ENCODE data around the gene MBP. TPM values are rescaled to one million over a fixed set of nuclear protein-coding genes. Genes with fewer than 3 reads are reported as not detected.
A peak's percentile ranks its signal among the peaks of the same experiment; 100 is the strongest.

MBP gene
- total RNA-seq, 2 donors from 2014 or later = 41.7 to 42.2 TPM

DNA sequence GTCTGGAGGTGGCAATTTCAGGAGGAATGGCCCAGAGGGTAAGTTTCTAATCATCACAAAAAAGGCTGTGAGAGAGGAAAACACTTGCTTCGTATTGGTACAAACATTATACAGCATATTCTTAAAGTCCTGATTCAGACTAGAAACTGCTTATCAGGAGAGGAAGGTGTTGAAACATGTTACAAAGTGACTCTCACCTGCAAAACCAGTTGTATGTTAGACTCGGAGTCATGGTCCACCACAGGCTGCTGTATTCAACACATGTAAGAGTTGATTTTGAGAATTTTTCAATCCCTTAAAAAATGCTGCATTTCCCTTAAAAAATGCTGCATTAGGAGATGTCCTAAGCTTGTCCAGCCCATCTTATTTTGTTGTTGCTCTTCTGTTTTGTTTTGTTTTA, 61.5 kb downstream of the MBP start:
- Histone ChIP-seq H3K27ac (peak overlapping the region; percentile 53 to 62), H3K36me3 (no peaks in the 10 kb centered on the region), H3K4me1 (ENCODE audit: control insufficient read depth in 1 of 2, low read depth in 2 of 2) (peaks cover 39 to 60% of the 10 kb centered on the region in 2 donors)

GRCh38 chr18:77070627-77071026, 62.0 kb downstream of the MBP start:
- DNase-seq (ENCODE audit: low spot score) = no peak
- H3K4me1 ChIP-seq (ENCODE audit: control insufficient read depth in 1 of 2, low read depth in 2 of 2) = peaks cover 40 to 65% of the 10 kb centered on the region in 2 donors
- no peaks in the 10 kb centered on the region for H3K27me3 ChIP-seq (replicated peaks; ENCODE audit: insufficient read depth)
- H3K9me3 ChIP-seq = no peaks in the 10 kb centered on the region
- H3K4me3 ChIP-seq = no peak overlapping the region
- H3K36me3 ChIP-seq = no peaks in the 10 kb centered on the region
- peak overlapping the region in 1 of 2 donors; percentile 53 for H3K27ac ChIP-seq
- ATAC-seq (ENCODE audit: insufficient number of reproducible peaks, low FRiP score, low read depth) = no peak
- TF ChIP-seq, protein P1, sequence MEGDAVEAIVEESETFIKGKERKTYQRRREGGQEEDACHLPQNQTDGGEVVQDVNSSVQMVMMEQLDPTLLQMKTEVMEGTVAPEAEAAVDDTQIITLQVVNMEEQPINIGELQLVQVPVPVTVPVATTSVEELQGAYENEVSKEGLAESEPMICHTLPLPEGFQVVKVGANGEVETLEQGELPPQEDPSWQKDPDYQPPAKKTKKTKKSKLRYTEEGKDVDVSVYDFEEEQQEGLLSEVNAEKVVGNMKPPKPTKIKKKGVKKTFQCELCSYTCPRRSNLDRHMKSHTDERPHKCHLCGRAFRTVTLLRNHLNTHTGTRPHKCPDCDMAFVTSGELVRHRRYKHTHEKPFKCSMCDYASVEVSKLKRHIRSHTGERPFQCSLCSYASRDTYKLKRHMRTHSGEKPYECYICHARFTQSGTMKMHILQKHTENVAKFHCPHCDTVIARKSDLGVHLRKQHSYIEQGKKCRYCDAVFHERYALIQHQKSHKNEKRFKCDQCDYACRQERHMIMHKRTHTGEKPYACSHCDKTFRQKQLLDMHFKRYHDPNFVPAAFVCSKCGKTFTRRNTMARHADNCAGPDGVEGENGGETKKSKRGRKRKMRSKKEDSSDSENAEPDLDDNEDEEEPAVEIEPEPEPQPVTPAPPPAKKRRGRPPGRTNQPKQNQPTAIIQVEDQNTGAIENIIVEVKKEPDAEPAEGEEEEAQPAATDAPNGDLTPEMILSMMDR (IDR thresholded peaks at IDR 0.05) = no peak

More for the DNA sequence above, 61.5 kb downstream of the MBP start:
- TF ChIP-seq, protein P1 (IDR thresholded peaks at IDR 0.05) = no peak
- Histone ChIP-seq H3K4me3 (no peak overlapping the region), H3K9me3 (no peaks in the 10 kb centered on the region), H3K27me3 (replicated peaks; ENCODE audit: insufficient read depth) (no peaks in the 10 kb centered on the region)
- no peak for DNase-seq (ENCODE audit: low spot score)
- no peak for ATAC-seq (ENCODE audit: insufficient number of reproducible peaks, low FRiP score, low read depth)

DNA sequence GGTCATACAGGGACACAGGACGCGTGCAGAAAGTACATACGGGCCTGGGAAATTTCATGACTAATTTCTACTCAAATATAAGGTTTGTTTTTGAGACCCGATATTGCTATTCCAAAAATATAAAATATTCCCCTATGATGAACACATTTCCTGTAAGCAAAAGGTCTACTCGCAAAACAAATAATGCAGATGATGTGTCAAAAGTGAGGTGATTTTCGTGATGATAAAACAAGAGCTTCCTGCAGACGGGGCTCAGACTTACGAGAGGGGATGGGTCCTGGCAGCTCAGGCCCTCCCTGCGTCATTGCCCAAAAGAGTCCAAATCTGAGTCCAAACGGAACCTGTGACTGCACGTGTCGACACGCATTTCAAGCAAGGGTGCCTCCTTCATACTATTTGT, 62.7 kb downstream of the MBP start:
- ATAC-seq (ENCODE audit: insufficient number of reproducible peaks, low FRiP score, low read depth) (no peak), DNase-seq (ENCODE audit: low spot score) (no peak)
- Histone ChIP-seq H3K4me3 (no peak overlapping the region), H3K27me3 (replicated peaks; ENCODE audit: insufficient read depth) (no peaks in the 10 kb centered on the region), H3K9me3 (no peaks in the 10 kb centered on the region), H3K36me3 (no peaks in the 10 kb centered on the region), H3K4me1 (ENCODE audit: control insufficient read depth in 1 of 2, low read depth in 2 of 2) (peaks cover 40 to 67% of the 10 kb centered on the region in 2 donors), H3K27ac (no peak overlapping the region)
- TF ChIP-seq, protein P1 (IDR thresholded peaks at IDR 0.05) = no peak

GRCh38 chr18:77069482-77069881, 63.1 kb downstream of the MBP start:
- Histone ChIP-seq H3K4me3 (no peak overlapping the region), H3K27ac (no peak overlapping the region), H3K36me3 (no peaks in the 10 kb centered on the region), H3K4me1 (ENCODE audit: control insufficient read depth in 1 of 2, low read depth in 2 of 2) (peaks cover 40 to 67% of the 10 kb centered on the region in 2 donors), H3K9me3 (no peaks in the 10 kb centered on the region), H3K27me3 (replicated peaks; ENCODE audit: insufficient read depth) (no peaks in the 10 kb centered on the region)
- TF ChIP-seq, protein P1 (IDR thresholded peaks at IDR 0.05) = no peak
- ATAC-seq (ENCODE audit: insufficient number of reproducible peaks, low FRiP score, low read depth) = no peak
- no peak for DNase-seq (ENCODE audit: low spot score)

DNA sequence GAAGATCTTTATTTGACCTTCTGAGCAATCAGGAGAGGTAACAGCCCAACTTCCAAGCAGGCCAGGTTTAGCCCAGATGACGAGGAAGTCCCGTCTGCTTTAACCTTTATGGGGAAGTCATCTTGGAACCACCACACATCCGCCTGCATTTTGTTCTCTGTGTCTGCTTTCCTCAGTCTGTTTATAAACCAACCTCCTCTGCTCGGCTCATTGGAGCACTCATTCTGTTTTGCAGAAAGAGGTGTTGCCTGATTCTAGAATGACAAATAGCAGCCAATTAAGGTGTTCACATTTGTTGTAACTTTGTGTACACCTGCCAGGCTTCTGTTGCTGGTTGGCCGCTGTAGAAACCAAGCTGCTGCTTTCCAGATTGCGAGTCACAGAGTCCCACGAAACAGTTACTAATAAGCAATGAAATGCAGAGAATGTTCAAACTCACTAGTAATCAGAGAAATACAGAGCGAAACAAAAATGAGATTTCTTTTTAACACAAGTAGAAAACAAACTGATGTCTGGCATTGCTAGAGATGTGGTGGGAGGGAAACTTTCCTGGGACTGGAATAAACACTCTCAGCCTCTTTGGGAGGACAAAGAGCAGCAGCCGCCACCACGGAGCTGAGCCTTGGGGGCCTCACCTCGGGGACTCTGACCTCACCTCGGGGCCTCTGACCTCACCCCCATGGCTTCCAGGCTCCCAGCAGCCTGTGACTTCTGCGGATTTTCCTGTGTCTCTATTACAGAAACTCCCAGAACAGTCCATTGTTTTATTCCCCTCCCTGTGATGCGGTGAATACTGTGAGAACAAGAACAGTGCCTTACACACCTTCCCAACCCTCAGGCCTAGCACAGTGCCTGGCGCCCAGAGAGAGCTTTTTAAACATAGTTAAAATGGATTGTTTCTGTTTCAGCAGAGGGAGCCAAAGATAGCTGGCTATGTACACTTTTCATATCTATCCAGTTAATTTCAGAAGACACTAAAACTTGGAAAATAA, 64.0 kb downstream of the MBP start:
- ATAC-seq (ENCODE audit: insufficient number of reproducible peaks, low FRiP score, low read depth) = no peak

More for the DNA sequence above, 64.0 kb downstream of the MBP start:
- TF ChIP-seq, protein P1 (IDR thresholded peaks at IDR 0.05) = no peak
- Histone ChIP-seq H3K4me3 (no peak overlapping the region), H3K27ac (peak overlapping the region in 1 of 2 donors; percentile 82), H3K4me1 (ENCODE audit: control insufficient read depth in 1 of 2, low read depth in 2 of 2) (peaks cover 40 to 67% of the 10 kb centered on the region in 2 donors), H3K36me3 (no peaks in the 10 kb centered on the region), H3K9me3 (no peaks in the 10 kb centered on the region), H3K27me3 (replicated peaks; ENCODE audit: insufficient read depth) (no peaks in the 10 kb centered on the region)
- DNase-seq (ENCODE audit: low spot score) = no peak

Measured in thoracic aorta (tissue), 2 donors.